GM23338 (cell line): Measurements from ENCODE around the gene KDM1A. TPM values are rescaled to one million over a fixed set of nuclear protein-coding genes. Genes with fewer than 3 reads are reported as not detected.

ENCODE experiments used
- ATAC-seq: fragments of 200-7000 bp; cut with Tn5 transposase; 3 replicates; pipeline ENCODE4 v1.9.1; 2020
- DNase-seq: peaks from one replicate; pipeline ENCODE4 v3.0.0-alpha.2; 2015; ENCODE audit warnings: low spot score
- H2AFZ ChIP-seq: fragments of 200-600 bp; sonication (generic); 2 replicates; pipeline ENCODE4 v1.8.0; 2016; ENCODE audit warnings: antibody characterized with exemption, mild to moderate bottlenecking, moderate library complexity
- H3F3A ChIP-seq: fragments of 200-600 bp; sonication (generic); replicated peaks from 2 replicates; pipeline ENCODE4 v1.8.0; 2017; ENCODE audit warnings: antibody characterized with exemption, mixed run types, low read depth
- H3K27ac ChIP-seq: fragments of 200-600 bp; sonication (generic); 2 replicates; pipeline ENCODE4 v1.6.1; 2016; ENCODE audit warnings: low read depth
- H3K27me3 ChIP-seq: fragments of 200-600 bp; sonication (generic); 2 replicates; pipeline ENCODE4 v1.8.0; 2016; ENCODE audit warnings: mild to moderate bottlenecking, mixed run types, moderate library complexity; ENCODE audit not compliant: insufficient read depth
- H3K36me3 ChIP-seq: fragments of 200-600 bp; sonication (generic); 2 replicates; pipeline ENCODE4 v1.8.0; 2016; ENCODE audit warnings: mild to moderate bottlenecking; ENCODE audit not compliant: insufficient read depth
- H3K4me1 ChIP-seq: fragments of 200-600 bp; sonication (generic); 2 replicates; pipeline ENCODE4 v1.8.0; 2016; ENCODE audit warnings: mild to moderate bottlenecking, moderate library complexity; ENCODE audit not compliant: insufficient read depth
- H3K4me2 ChIP-seq: fragments of 200-600 bp; sonication (generic); 2 replicates; pipeline ENCODE4 v1.7.1; 2017; ENCODE audit warnings: mixed run types
- H3K4me3 ChIP-seq: fragments of 200-600 bp; sonication (generic); 2 replicates; pipeline ENCODE4 v1.6.1; 2016; ENCODE audit warnings: mixed run types
- H3K79me2 ChIP-seq: fragments of 200-600 bp; sonication (generic); replicated peaks from 2 replicates; pipeline ENCODE4 v1.8.0; 2017; ENCODE audit warnings: mild to moderate bottlenecking; ENCODE audit not compliant: insufficient read depth
- H3K9me2 ChIP-seq: fragments of 200-600 bp; sonication (generic); 2 replicates; pipeline ENCODE4 v1.8.0; 2017; ENCODE audit not compliant: insufficient read depth
- H4K20me1 ChIP-seq: fragments of 200-600 bp; sonication (generic); replicated peaks from 2 replicates; pipeline ENCODE4 v1.8.0; 2017; ENCODE audit warnings: mild to moderate bottlenecking; ENCODE audit not compliant: insufficient read depth
- H3K27ac Mint-ChIP-seq: 2 replicates; pipeline ENCODE4 v1.8.0; 2020; ENCODE audit warnings: inconsistent platforms, mild to moderate bottlenecking, moderate library complexity, mixed read lengths
- H3K27me3 Mint-ChIP-seq: 3 replicates; pipeline ENCODE4 v1.8.0; 2022; ENCODE audit warnings: low read depth, mild to moderate bottlenecking, moderate library complexity, mixed read lengths, inconsistent platforms; ENCODE audit not compliant: insufficient read depth, poor library complexity
- H3K36me3 Mint-ChIP-seq: 3 replicates; pipeline ENCODE4 v1.8.0; 2021; ENCODE audit warnings: low read depth, mild to moderate bottlenecking, inconsistent platforms, moderate library complexity, mixed read lengths
- H3K4me1 Mint-ChIP-seq: 3 replicates; pipeline ENCODE4 v1.8.0; 2020; ENCODE audit warnings: mild to moderate bottlenecking, inconsistent platforms, mixed read lengths
- H3K4me3 Mint-ChIP-seq: 3 replicates; pipeline ENCODE4 v1.8.0; 2021; ENCODE audit warnings: moderate library complexity, mild to moderate bottlenecking, inconsistent platforms, mixed read lengths
- H3K9me3 Mint-ChIP-seq: 3 replicates; pipeline ENCODE4 v1.8.0; 2020; ENCODE audit warnings: moderate library complexity, mild to moderate bottlenecking, inconsistent platforms, mixed read lengths
- CREB1 ChIP-seq: fragments of 250-450 bp; sonication (Bioruptor Pico); IDR thresholded peaks from 2 replicates; pipeline ENCODE4 v1.5.0; 2020; ENCODE audit warnings: low read depth, mild to moderate bottlenecking, moderate library complexity
- CTCF ChIP-seq, 2 experiments: fragments of 200-600 bp in 1 of 2; sonication (generic) in 1 of 2; conservative IDR thresholded peaks; 2 replicates each; pipeline versions ENCODE4 v1.5.1 to v1.6.1; 2016 to 2017; ENCODE audit warnings: antibody characterized with exemption in 2 of 2, low read depth in 2 of 2, mild to moderate bottlenecking in 2 of 2, moderate library complexity in 1 of 2
- ETS1 ChIP-seq: IDR thresholded peaks from 2 replicates; pipeline ENCODE4 v1.6.1; 2016; ENCODE audit warnings: antibody characterized with exemption
- EZH2 ChIP-seq: fragments of 200-600 bp; sonication (generic); IDR thresholded peaks from one replicate; pipeline ENCODE4 v1.8.0; 2017; ENCODE audit warnings: antibody characterized with exemption, mild to moderate bottlenecking, low read depth; ENCODE audit not compliant: unreplicated experiment
- EZH2phosphoT487 ChIP-seq: fragments of 200-600 bp; sonication (generic); IDR thresholded peaks from one replicate; pipeline ENCODE4 v1.8.1; 2018; ENCODE audit warnings: antibody characterized with exemption; ENCODE audit not compliant: unreplicated experiment
- JUNB ChIP-seq: IDR thresholded peaks from one replicate; pipeline ENCODE4 v1.6.1; 2016; ENCODE audit warnings: antibody characterized with exemption; ENCODE audit not compliant: unreplicated experiment
- NANOG ChIP-seq: IDR thresholded peaks from 2 replicates; pipeline ENCODE4 v1.6.1; 2016; ENCODE audit warnings: antibody characterized with exemption, borderline replicate concordance
- REST ChIP-seq: IDR thresholded peaks from one replicate; pipeline ENCODE4 v1.6.1; 2018; ENCODE audit warnings: antibody characterized with exemption; ENCODE audit not compliant: unreplicated experiment
- STAT1 ChIP-seq: IDR thresholded peaks from one replicate; pipeline ENCODE4 v1.6.1; 2016; ENCODE audit warnings: antibody characterized with exemption; ENCODE audit not compliant: unreplicated experiment
- ZNF114 ChIP-seq: fragments of 250-450 bp; sonication (Bioruptor Pico); IDR thresholded peaks from 2 replicates; pipeline ENCODE4 v1.5.0; 2020; ENCODE audit warnings: mild to moderate bottlenecking, moderate library complexity
- ZNF331 ChIP-seq: fragments of 250-450 bp; sonication (Bioruptor Pico); IDR thresholded peaks from 2 replicates; pipeline ENCODE4 v1.5.0; 2020; ENCODE audit warnings: low read depth, mild to moderate bottlenecking, moderate library complexity
- ZNF462 ChIP-seq: fragments of 250-450 bp; sonication (Bioruptor Pico); IDR thresholded peaks from 2 replicates; pipeline ENCODE4 v1.5.0; 2020; ENCODE audit warnings: mild to moderate bottlenecking, moderate library complexity
- polyA plus RNA-seq: library from polyadenylated mRNA; unstranded; fragments of >200 nt; fragmentation: Nextera tagmentation; extraction: Ambion mirVana; gene quantifications from 2 replicates; pipeline ENCODE4 v1.2.1, GENCODE V29; 2016
- total RNA-seq: library from RNA; depleted of rRNA; stranded (reverse); fragments of >200 nt; shearing (Covaris generic); gene quantifications from 2 replicates; pipeline ENCODE4 v1.2.3, GENCODE V29; 2014

KDM1A gene
- total and polyA plus RNA-seq, 2 experiments from 2014 or later = 86.4 to 252 TPM

GRCh38 chr1:23098463-23099170 is 79.3 kb downstream of the KDM1A start (continued):
- no peak for TF ChIP-seq ETS1

- Histone ChIP-seq H3K4me1 (peaks cover 34% of the 10 kb centered on the region), H3K4me3 (no peak overlapping the region), H3K9me2 (no peaks in the 10 kb centered on the region), H4K20me1 (peaks cover 34% of the 10 kb centered on the region; the same call in 1 of the 2 replicates), H2AFZ (no peak overlapping the region), H3K27me3 (no peaks in the 10 kb centered on the region), H3K79me2 (peaks cover 63% of the 10 kb centered on the region), H3K27ac (no peak overlapping the region), H3K36me3 (0 out of 2 replicates have a peak, but pooled peaks cover 2% of the 10 kb centered on the region), H3F3A (no peaks in the 10 kb centered on the region), H3K4me2 (no peak overlapping the region)
- DNase-seq = no peak
- Mint-ChIP-seq H3K4me1 (peaks cover 34% of the 10 kb centered on the region), H3K27ac (no peak overlapping the region), H3K27me3 (no peaks in the 10 kb centered on the region), H3K4me3 (no peak overlapping the region), H3K36me3 (peaks cover 5% of the 10 kb centered on the region; the same call in 2 of the 3 replicates), H3K9me3 (no peaks in the 10 kb centered on the region)
- ATAC-seq = no peak
- TF ChIP-seq ZNF114 = no peak
- TF ChIP-seq ZNF462 = no peak
- no peak for TF ChIP-seq EZH2phosphoT487
- TF ChIP-seq NANOG = no peak
- no peak for TF ChIP-seq REST
- no peak for TF ChIP-seq JUNB
- TF ChIP-seq CREB1 (CRISPR knock-in tag) = no peak
- no peak for TF ChIP-seq STAT1
- no peak for TF ChIP-seq EZH2
- TF ChIP-seq CTCF (conservative IDR thresholded peaks at IDR 0.05; ENCODE audit: low read depth in 2 of 2) = no peak
- TF ChIP-seq ZNF331 (CRISPR knock-in tag) = no peak
Observed at GRCh38 chr1:23099171-23099536, 79.9 kb downstream of the KDM1A start.
